Pancreas (tissue), 10 donors: ENCODE measurements around the gene KRT84. TPM values are rescaled to one million over a fixed set of nuclear protein-coding genes. Genes with fewer than 3 reads are reported as not detected.

ENCODE experiments used
- ATAC-seq, 4 donors: fragments of 200-7000 bp; cut with Tn5 transposase; one replicate each; pipeline versions ENCODE4 v1.8.0 to v1.9.1; 2020; ENCODE audit warnings: mild to moderate bottlenecking in 4 of 4, moderate library complexity in 4 of 4
- DNase-seq, 6 donors: peaks; one replicate each; pipeline ENCODE4 v3.0.0-alpha.2; 2020
- FAIRE-seq: peaks from 2 replicates; lab custom pipeline; 2012; peaks lifted over from hg19 to GRCh38; lab: Jason Lieb, UNC
- H3K27ac ChIP-seq, 4 donors: fragments of 200-600 bp; sonication (generic); 1 replicate in 3 of 4; 2 replicates in 1 of 4; pipeline versions ENCODE4 v1.5.0 to v1.8.0; 2020
- H3K27me3 ChIP-seq, 4 donors: fragments of 200-600 bp; one replicate each; pipeline ENCODE4 v1.8.0; 2021
- H3K36me3 ChIP-seq, 3 donors: fragments of 200-600 bp; sonication (generic) in 1 of 3; one replicate each; pipeline versions ENCODE4 v1.5.0 to v1.8.0; 2020 to 2021
- H3K4me1 ChIP-seq, 3 donors: fragments of 200-600 bp; one replicate each; pipeline ENCODE4 v1.8.0; 2021
- H3K4me3 ChIP-seq, 4 donors: fragments of 200-600 bp; sonication (generic) in 2 of 4; one replicate each; pipeline versions ENCODE4 v1.5.0 to v1.8.0; 2020 to 2021
- H3K9me3 ChIP-seq, 4 donors: fragments of 200-600 bp; one replicate each; pipeline ENCODE4 v1.8.0; 2021
- WGBS, 2 donors: extraction: QIAGEN DNeasy Blood & Tissue Kit; methylation state at CpG; one replicate each; pipeline ENCODE4 v1.1.7; 2013; 5-methylcytosine and 5-hydroxymethylcytosine counted together
- intact Hi-C, 3 donors: fragments of 100-400 bp; cut with DNase I; formaldehyde crosslinking; loops; one replicate each; pipeline versions ENCODE4 v1.11.1 to v1.14.2; 2022
- polyA plus RNA-seq, 2 donors: library from polyadenylated mRNA; stranded (reverse); fragments of 200-250 nt; gene quantifications; one replicate each; pipeline ENCODE4 v1.2.3, GENCODE V29; 2013
- total RNA-seq, 6 donors: library from RNA; stranded (reverse); fragmentation: NEBNext Ultra II Directional in 4 of 6; extraction: Animal tissue kit (Norgen Biotek cat#: 25700) in 4 of 6; gene quantifications; one replicate each; pipeline versions ENCODE4 v1.2.1 to v1.2.4, GENCODE V29; 2021 to 2023
- TF ChIP-seq, protein P1 (sequence below), 4 donors: fragments of 200-600 bp; sonication (generic) in 3 of 4; IDR thresholded peaks; one replicate each; pipeline versions ENCODE4 v1.5.0 to v1.8.0; 2021; ENCODE audit warnings: antibody characterized with exemption in 4 of 4
- donor health status: healthy with polysubstance abuse.
- donor health status: DM: no; HTN: no; CAD: no; lungs with moderate emphysema.
- donor health status: DM: no; HTN: no; CAD: no.
- donor health status: control.
- donor health status: control.
- donor health status: Bipolar disorder and iron deficiency.
- donor health status: DM: yes; HTN: yes; CAD: no.
- donor health status: DM: no; HTN: no; CAD: no.
- donor health status: DM: no; HTN: no; CAD: no.
- donor health status: DM: yes; HTN: yes; CAD: no.

The KRT84 gene
- total and polyA plus RNA-seq, 8 donors: not detected

GRCh38 chr12:52416795-52417194, 31.3 kb upstream of the KRT84 start:
- 77 to 97% methylated on average over 1 of the region's 1 CpG for WGBS, 2 donors
- no peak overlapping the region for H3K4me3 ChIP-seq
- intact Hi-C loops: no loop called here
- no peaks in the 10 kb centered on the region for H3K36me3 ChIP-seq
- H3K9me3 ChIP-seq: no peaks in the 10 kb centered on the region
- H3K27me3 ChIP-seq: no peaks in the 10 kb centered on the region
- no peak overlapping the region for H3K27ac ChIP-seq
- TF ChIP-seq, protein P1, sequence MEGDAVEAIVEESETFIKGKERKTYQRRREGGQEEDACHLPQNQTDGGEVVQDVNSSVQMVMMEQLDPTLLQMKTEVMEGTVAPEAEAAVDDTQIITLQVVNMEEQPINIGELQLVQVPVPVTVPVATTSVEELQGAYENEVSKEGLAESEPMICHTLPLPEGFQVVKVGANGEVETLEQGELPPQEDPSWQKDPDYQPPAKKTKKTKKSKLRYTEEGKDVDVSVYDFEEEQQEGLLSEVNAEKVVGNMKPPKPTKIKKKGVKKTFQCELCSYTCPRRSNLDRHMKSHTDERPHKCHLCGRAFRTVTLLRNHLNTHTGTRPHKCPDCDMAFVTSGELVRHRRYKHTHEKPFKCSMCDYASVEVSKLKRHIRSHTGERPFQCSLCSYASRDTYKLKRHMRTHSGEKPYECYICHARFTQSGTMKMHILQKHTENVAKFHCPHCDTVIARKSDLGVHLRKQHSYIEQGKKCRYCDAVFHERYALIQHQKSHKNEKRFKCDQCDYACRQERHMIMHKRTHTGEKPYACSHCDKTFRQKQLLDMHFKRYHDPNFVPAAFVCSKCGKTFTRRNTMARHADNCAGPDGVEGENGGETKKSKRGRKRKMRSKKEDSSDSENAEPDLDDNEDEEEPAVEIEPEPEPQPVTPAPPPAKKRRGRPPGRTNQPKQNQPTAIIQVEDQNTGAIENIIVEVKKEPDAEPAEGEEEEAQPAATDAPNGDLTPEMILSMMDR (IDR thresholded peaks at IDR 0.05): no peak
- DNase-seq (no peak), FAIRE-seq (no peak), ATAC-seq (peak in 1 of 4 donors; percentile 33)
- no peaks in the 10 kb centered on the region for H3K4me1 ChIP-seq

DNA sequence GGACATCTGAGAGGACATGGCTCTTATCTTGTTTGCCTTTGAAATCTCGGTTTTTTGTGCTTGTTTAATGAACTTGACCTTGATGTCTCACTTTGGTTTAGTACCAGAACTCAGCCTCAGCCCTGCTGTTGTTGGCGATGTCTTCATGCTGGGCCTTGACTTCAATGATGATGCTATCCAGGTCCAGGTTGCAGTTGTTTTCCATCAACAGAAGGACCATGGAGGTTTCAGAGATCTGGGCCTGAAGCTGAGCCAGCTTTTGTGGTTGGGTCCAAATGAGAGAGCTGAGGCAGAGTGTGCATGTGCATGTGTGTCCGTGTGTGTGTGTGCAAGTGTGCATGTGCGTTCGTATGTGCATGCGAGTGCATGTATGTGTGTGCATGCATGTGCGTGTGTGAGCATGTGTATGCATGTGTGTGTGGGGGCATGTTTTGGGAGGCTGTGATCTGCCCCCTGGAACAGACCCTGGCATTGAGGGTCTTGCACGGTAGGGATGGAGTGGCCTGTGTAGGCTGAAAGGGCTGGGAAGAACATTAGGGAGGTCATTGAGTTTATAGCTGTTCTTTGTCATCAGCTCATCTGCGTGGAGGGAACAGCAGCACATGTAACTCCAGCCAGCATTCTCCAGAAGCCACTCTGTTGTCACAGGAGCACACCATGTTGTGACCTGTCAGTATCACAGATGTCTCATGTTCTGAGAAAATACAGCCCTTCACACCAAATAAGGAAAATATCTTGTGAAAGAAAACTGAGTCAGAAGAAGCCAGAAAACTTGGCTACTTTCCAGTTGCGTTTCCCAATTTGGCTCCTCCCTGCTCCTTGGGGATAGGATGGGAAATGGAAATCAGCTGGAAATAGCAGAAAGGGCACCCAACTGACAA, 30.7 kb upstream of the KRT84 start:
- no peak for FAIRE-seq
- Histone ChIP-seq H3K4me1 (no peaks in the 10 kb centered on the region), H3K27me3 (no peaks in the 10 kb centered on the region), H3K27ac (no peak overlapping the region), H3K9me3 (no peaks in the 10 kb centered on the region), H3K36me3 (no peaks in the 10 kb centered on the region), H3K4me3 (no peak overlapping the region)
- TF ChIP-seq, protein P1 (IDR thresholded peaks at IDR 0.05): no peak
- DNase-seq: peak in 2 of 6 donors; percentile 13 to 18
- WGBS, 2 donors: 60 to 64% methylated on average over 10 of the region's 10 CpGs
- intact Hi-C loops: no loop called here
- peak in 3 of 4 donors; percentile 66 to 69 (median 68) for ATAC-seq

DNA sequence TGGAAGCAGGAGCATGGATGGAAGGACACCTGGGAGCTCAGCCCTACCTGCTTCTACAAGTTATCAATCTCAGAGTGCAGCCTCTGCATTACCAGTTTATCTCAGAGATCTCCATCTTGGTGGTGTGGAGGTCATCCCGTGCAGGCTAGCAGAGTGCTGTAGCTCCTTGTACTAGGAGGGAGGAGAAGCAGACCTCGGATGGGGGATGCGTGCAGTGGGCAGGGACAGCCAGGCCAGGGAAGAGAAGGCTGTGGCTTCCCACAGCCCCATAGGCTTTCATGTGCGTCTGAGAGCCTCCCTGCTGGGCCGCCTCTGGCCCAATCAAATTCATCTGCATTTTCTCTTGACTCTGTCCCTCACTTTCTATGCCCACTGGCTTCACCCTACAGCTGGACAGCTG, 29.5 kb upstream of the KRT84 start:
- FAIRE-seq (no peak), DNase-seq (no peak), ATAC-seq (no peak)
- Histone ChIP-seq H3K4me1 (no peaks in the 10 kb centered on the region), H3K27ac (no peak overlapping the region), H3K36me3 (no peaks in the 10 kb centered on the region), H3K9me3 (no peaks in the 10 kb centered on the region), H3K27me3 (no peaks in the 10 kb centered on the region), H3K4me3 (no peak overlapping the region)
- TF ChIP-seq, protein P1 (IDR thresholded peaks at IDR 0.05): no peak
- intact Hi-C loops: no loop called here
- WGBS, 2 donors: 71 to 84% methylated on average over 5 of the region's 5 CpGs

DNA sequence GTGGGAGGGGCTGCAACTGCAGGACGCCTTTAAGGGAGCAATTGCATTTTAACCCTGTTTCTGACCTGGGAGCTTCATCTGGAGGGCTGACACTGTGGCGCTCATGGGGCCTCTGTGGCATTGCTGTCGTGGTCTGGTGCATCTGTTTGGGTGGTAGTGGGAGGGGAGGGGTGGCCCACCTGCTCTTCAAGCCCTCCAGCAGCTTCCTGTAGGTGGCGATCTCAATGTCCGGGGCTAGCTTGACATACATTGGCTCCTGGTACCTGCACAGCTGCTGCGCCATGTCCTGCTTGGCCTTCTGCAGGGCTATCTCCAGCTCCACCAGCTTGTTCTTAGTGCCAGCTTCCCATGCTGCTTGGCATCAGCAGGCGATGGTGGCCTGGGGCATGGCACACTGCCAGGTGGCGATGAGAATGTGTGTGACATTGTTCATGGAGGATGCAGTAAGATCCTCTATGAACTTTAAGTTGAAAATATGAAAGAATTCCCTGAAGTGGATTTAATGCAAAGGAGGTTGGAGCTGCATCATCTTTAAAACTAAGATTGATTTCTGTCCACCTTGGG, 28.4 kb upstream of the KRT84 start:
- FAIRE-seq (no peak), ATAC-seq (no peak), DNase-seq (no peak)
- Histone ChIP-seq H3K27me3 (no peaks in the 10 kb centered on the region), H3K4me1 (no peaks in the 10 kb centered on the region), H3K4me3 (no peak overlapping the region), H3K36me3 (no peaks in the 10 kb centered on the region), H3K27ac (no peak overlapping the region), H3K9me3 (no peaks in the 10 kb centered on the region)
- 56 to 72% methylated on average over 8 of the region's 8 CpGs for WGBS, 2 donors
- intact Hi-C loops: no loop called here
- TF ChIP-seq, protein P1 (IDR thresholded peaks at IDR 0.05): no peak

DNA sequence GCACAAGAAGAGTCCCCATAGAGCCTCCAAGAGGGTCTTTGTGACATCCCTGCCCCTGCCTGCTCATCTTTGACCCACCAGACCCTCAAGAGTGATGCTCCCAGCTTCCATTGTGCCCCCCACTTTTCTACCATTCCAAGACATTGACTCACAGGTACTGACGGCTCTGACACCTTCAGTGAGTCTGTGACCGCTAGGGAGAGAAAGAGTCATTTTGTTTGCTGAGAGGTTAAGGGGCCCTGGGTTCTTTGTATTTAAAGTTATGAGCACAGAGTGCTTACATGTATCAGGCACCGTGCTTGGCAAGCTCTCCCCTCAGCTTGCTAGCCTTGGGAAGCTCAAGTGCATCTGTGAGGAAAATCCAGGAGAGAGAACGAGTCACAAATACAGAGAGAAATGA, 27.8 kb upstream of the KRT84 start:
- WGBS, 2 donors: 50 to 58% methylated on average over 4 of the region's 4 CpGs
- Histone ChIP-seq H3K27ac (no peak overlapping the region), H3K4me1 (no peaks in the 10 kb centered on the region), H3K36me3 (no peaks in the 10 kb centered on the region), H3K27me3 (no peaks in the 10 kb centered on the region), H3K4me3 (no peak overlapping the region), H3K9me3 (no peaks in the 10 kb centered on the region)
- FAIRE-seq (no peak), ATAC-seq (no peak), DNase-seq (no peak)
- TF ChIP-seq, protein P1 (IDR thresholded peaks at IDR 0.05): no peak
- intact Hi-C loops: no loop called here
